Tibial nerve (tissue), 4 donors: ENCODE measurements around the gene SLC25A10.

ENCODE experiments used
- CTCF ChIP-seq, 5 experiments: fragments of 200-600 bp in 3 of 5; fragments of 450-650 bp in 2 of 5; sonication (generic) in 3 of 5; IDR thresholded peaks; one replicate each; pipeline ENCODE4 v1.5.1; 2016 to 2019; ENCODE audit warnings: antibody characterized with exemption in 5 of 5, mild to moderate bottlenecking in 3 of 5, moderate library complexity in 2 of 5
- EP300 ChIP-seq, 2 donors: sonication (generic); formaldehyde crosslinking; IDR thresholded peaks; one replicate each; pipeline ENCODE4 v1.6.1; 2017; ENCODE audit warnings: antibody characterized with exemption in 2 of 2, mild to moderate bottlenecking in 1 of 2
- POLR2A ChIP-seq, 2 donors: fragments of 450-650 bp; IDR thresholded peaks; one replicate each; pipeline ENCODE4 v1.6.1; 2017; ENCODE audit warnings: antibody characterized with exemption in 2 of 2, mild to moderate bottlenecking in 2 of 2, moderate library complexity in 2 of 2

GRCh38 chr17:81666092-81666341 is 46.1 kb upstream of the SLC25A10 start:
- TF ChIP-seq CTCF (IDR thresholded peaks at IDR 0.05) (no peak), POLR2A (IDR thresholded peaks at IDR 0.05) (no peak), EP300 (IDR thresholded peaks at IDR 0.05) (no peak)
